Stimulated activated CD8-positive, alpha-beta memory T cell treated with anti-CD3 and anti-CD28 coated beads, Interleukin-4, amount 100 ng/mL, for 24 hours (primary cell): ENCODE results near the gene RPS16.

Experiments used
- DNase-seq: peaks from one replicate; pipeline ENCODE4 v3.0.0-alpha.2; 2020; ENCODE audit warnings: low read depth

The RPS16 gene

GRCh38 chr19:39385629-39386411 lies 49.9 kb downstream of the RPS16 start:
- no peak for DNase-seq

GRCh38 chr19:39384839-39385568 lies 50.7 kb downstream of the RPS16 start:
- DNase-seq: no peak
